ENCODE measurements around the gene PDE9A.

The PDE9A gene

DNA sequence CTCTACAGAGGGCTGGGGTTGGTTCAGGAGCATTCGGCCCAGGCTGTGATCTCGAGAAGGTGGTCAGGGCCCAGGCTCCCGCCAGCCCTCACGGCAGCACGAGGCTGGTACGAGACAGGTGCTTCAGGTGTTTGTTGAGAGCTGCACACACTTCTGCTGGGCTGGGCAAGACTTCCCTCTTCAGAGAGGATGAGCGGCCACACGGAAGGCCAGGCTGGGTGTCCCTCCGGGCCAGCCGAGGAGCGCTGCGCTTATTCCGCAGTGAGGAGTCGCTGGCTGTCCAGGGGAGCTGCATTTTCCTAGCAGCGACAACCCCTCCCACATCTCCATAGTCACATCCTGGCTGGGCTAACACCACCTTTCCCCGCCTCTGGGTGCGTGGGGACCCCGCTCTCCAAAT lies 50.5 kb downstream of the PDE9A start:
- TF ChIP-seq SIN3A (IDR thresholded peaks at IDR 0.05; ENCODE audit: borderline replicate concordance, insufficient read depth, low read length) (no peak), FOXP2 (optimal IDR thresholded peaks at IDR 0.05; ENCODE audit: borderline replicate concordance, extremely low read depth, extremely low read length, insufficient read depth) (no peak), POLR2AphosphoS5 (IDR thresholded peaks at IDR 0.05; ENCODE audit: low read depth, low read length) (no peak)
- TF ChIP-seq, protein P1, sequence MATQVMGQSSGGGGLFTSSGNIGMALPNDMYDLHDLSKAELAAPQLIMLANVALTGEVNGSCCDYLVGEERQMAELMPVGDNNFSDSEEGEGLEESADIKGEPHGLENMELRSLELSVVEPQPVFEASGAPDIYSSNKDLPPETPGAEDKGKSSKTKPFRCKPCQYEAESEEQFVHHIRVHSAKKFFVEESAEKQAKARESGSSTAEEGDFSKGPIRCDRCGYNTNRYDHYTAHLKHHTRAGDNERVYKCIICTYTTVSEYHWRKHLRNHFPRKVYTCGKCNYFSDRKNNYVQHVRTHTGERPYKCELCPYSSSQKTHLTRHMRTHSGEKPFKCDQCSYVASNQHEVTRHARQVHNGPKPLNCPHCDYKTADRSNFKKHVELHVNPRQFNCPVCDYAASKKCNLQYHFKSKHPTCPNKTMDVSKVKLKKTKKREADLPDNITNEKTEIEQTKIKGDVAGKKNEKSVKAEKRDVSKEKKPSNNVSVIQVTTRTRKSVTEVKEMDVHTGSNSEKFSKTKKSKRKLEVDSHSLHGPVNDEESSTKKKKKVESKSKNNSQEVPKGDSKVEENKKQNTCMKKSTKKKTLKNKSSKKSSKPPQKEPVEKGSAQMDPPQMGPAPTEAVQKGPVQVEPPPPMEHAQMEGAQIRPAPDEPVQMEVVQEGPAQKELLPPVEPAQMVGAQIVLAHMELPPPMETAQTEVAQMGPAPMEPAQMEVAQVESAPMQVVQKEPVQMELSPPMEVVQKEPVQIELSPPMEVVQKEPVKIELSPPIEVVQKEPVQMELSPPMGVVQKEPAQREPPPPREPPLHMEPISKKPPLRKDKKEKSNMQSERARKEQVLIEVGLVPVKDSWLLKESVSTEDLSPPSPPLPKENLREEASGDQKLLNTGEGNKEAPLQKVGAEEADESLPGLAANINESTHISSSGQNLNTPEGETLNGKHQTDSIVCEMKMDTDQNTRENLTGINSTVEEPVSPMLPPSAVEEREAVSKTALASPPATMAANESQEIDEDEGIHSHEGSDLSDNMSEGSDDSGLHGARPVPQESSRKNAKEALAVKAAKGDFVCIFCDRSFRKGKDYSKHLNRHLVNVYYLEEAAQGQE (IDR thresholded peaks at IDR 0.05; ENCODE audit: insufficient read depth in 1 of 2, low read depth in 2 of 2, low read length in 2 of 2) = no peak

DNA sequence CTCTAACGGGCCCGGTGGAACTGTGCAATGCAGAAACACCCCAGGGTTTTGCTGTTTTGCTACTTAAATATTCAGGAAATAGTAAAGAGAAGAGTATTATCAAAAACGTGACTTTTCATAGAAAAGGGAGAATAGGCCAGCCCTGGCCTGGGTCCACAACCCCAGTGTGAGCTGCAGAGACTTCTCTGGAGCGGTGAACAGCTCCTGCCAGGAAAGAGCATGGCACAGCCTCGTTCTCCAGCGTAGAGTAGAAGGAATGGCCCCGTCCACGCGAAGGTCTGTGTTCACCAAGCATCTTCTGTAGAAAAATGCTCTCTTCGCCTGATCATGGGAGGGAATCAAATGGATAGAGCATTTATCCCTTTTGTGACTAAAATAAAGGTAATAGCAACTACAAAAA lies 51.4 kb downstream of the PDE9A start:
- TF ChIP-seq POLR2AphosphoS5 (IDR thresholded peaks at IDR 0.05; ENCODE audit: low read depth, low read length) (no peak), FOXP2 (optimal IDR thresholded peaks at IDR 0.05; ENCODE audit: borderline replicate concordance, extremely low read depth, extremely low read length, insufficient read depth) (no peak), SIN3A (IDR thresholded peaks at IDR 0.05; ENCODE audit: borderline replicate concordance, insufficient read depth, low read length) (no peak), TAF1 (IDR thresholded peaks at IDR 0.05; ENCODE audit: borderline replicate concordance, insufficient read depth, low read length) (no peak)
- TF ChIP-seq, protein P1 (IDR thresholded peaks at IDR 0.05; ENCODE audit: insufficient read depth in 1 of 2, low read depth in 2 of 2, low read length in 2 of 2) = no peak

DNA sequence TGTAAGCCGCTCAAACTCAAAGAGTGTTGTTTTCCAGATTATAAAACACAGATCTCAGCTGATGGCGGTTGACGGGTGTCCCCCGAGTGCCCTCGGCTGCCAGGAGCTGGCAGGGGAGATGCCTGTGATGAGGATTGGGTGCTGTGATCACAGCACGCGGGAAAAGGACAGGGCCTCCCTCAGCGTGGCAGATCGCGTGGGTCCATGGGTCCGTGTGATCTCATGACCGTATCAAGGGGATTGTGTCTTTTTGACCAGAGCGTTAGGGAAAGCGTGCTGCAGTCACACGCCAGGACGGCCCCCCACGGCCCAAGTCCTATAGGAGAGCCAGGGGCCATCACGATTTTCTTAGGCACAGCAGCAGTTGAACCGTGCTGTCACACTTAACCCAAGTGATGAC lies 51.9 kb downstream of the PDE9A start:
- TF ChIP-seq FOXP2 (optimal IDR thresholded peaks at IDR 0.05; ENCODE audit: borderline replicate concordance, extremely low read depth, extremely low read length, insufficient read depth) (no peak), TAF1 (IDR thresholded peaks at IDR 0.05; ENCODE audit: borderline replicate concordance, insufficient read depth, low read length) (no peak), SIN3A (IDR thresholded peaks at IDR 0.05; ENCODE audit: borderline replicate concordance, insufficient read depth, low read length) (no peak), POLR2AphosphoS5 (IDR thresholded peaks at IDR 0.05; ENCODE audit: low read depth, low read length) (no peak)
- TF ChIP-seq, protein P1 (IDR thresholded peaks at IDR 0.05; ENCODE audit: insufficient read depth in 1 of 2, low read depth in 2 of 2, low read length in 2 of 2) = no peak

DNA sequence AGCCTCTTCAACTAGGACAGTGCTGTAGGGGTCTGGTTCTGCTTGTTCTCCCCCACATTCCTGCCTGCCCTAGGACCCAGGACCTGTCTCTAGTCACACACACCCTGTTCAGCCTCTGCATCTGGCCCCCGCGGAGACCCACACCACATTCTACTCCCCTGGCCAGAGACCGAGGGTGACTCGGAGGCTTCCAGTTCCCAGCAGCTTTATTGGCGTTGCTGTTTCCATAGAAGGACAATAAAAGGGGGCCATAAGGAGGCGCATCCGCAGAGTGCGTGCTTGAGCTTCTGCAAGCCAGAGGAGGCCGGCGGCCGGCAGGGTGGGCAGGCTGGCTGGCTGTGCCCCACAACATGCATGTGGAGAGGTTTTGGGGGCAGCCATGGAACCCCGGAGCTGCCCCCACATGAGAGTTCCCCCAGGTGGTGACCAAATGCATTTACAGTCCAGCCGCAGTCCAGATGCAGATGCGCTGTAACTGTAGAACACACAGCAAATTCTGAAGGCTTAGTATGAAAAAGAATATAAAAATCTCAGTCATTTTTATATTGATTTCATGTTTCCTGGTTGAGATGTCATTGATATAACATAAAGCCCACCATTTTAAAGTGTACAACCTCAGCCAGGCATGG lies 52.4 kb downstream of the PDE9A start:
- no peak for TF ChIP-seq FOXP2 (optimal IDR thresholded peaks at IDR 0.05; ENCODE audit: borderline replicate concordance, extremely low read depth, extremely low read length, insufficient read depth)
- TF ChIP-seq, protein P1 (IDR thresholded peaks at IDR 0.05; ENCODE audit: insufficient read depth in 1 of 2, low read depth in 2 of 2, low read length in 2 of 2) = no peak
- no peak for TF ChIP-seq POLR2AphosphoS5 (IDR thresholded peaks at IDR 0.05; ENCODE audit: low read depth, low read length)
- no peak for TF ChIP-seq TAF1 (IDR thresholded peaks at IDR 0.05; ENCODE audit: borderline replicate concordance, insufficient read depth, low read length)
- no peak for TF ChIP-seq SIN3A (IDR thresholded peaks at IDR 0.05; ENCODE audit: borderline replicate concordance, insufficient read depth, low read length)

DNA sequence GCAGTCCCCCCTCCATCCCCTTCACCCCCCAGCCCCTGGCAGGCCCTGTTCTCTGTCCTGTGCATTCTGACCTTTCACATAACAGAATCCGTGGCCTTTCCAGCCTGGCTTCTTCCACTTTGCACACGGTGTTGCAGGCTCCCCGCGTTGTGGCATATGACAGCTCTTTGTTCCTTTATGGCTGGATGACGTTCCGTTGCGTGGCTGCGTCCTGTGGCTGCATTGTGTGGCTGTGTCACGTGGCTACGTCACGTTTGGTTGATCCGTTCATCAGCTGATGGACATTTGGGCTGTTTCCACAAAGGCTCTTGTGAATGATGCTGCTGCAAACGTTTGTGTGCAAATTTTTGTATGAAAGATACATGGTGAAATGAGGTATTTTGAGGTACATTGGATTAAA lies 53.3 kb downstream of the PDE9A start:
- TF ChIP-seq, protein P1 (IDR thresholded peaks at IDR 0.05; ENCODE audit: insufficient read depth in 1 of 2, low read depth in 2 of 2, low read length in 2 of 2) = no peak
- TF ChIP-seq TAF1 (IDR thresholded peaks at IDR 0.05; ENCODE audit: borderline replicate concordance, insufficient read depth, low read length) = no peak
- no peak for TF ChIP-seq SIN3A (IDR thresholded peaks at IDR 0.05; ENCODE audit: borderline replicate concordance, insufficient read depth, low read length)
- no peak for TF ChIP-seq FOXP2 (optimal IDR thresholded peaks at IDR 0.05; ENCODE audit: borderline replicate concordance, extremely low read depth, extremely low read length, insufficient read depth)
- TF ChIP-seq POLR2AphosphoS5 (IDR thresholded peaks at IDR 0.05; ENCODE audit: low read depth, low read length) = no peak
